Thyroid gland (tissue), 4 donors: ENCODE measurements around the gene RFX4.

Experiments
- CTCF ChIP-seq, 6 experiments: fragments of 200-600 bp in 3 of 6; fragments of 450-650 bp in 3 of 6; sonication (generic) in 3 of 6; IDR thresholded peaks; one replicate each; pipeline ENCODE4 v1.5.1; 2016 to 2019; ENCODE audit warnings: antibody characterized with exemption in 6 of 6, mild to moderate bottlenecking in 2 of 6, inconsistent platforms in 1 of 6, moderate library complexity in 1 of 6
- POLR2A ChIP-seq, 2 donors: fragments of 450-650 bp; IDR thresholded peaks; one replicate each; pipeline ENCODE4 v1.6.1; 2017; ENCODE audit warnings: antibody characterized with exemption in 2 of 2, mild to moderate bottlenecking in 2 of 2, moderate library complexity in 1 of 2

GRCh38 chr12:106605254-106605653 lies 22.4 kb downstream of the RFX4 start:
- no peak for TF ChIP-seq POLR2A (IDR thresholded peaks at IDR 0.05)
- no peak for TF ChIP-seq CTCF (IDR thresholded peaks at IDR 0.05)
